Measurements from ENCODE around the gene INPP5A. TPM values are rescaled to one million over a fixed set of nuclear protein-coding genes. Genes with fewer than 3 reads are reported as not detected.
"Not testable (repeated sequence)": the region's sequence is repeated elsewhere in the genome, so short reads cannot be mapped to it uniquely, and the experiment has no call there.

INPP5A gene
- total RNA-seq, 2 donors from 2014 or later = 65.2 to 102 TPM

GRCh38 chr10:132570265-132570664, 32.7 kb downstream of the INPP5A start:
- DNase-seq (ENCODE audit: low spot score) = peak; percentile 36
- intact Hi-C loops (cut with DNase I) = no loop called here

DNA sequence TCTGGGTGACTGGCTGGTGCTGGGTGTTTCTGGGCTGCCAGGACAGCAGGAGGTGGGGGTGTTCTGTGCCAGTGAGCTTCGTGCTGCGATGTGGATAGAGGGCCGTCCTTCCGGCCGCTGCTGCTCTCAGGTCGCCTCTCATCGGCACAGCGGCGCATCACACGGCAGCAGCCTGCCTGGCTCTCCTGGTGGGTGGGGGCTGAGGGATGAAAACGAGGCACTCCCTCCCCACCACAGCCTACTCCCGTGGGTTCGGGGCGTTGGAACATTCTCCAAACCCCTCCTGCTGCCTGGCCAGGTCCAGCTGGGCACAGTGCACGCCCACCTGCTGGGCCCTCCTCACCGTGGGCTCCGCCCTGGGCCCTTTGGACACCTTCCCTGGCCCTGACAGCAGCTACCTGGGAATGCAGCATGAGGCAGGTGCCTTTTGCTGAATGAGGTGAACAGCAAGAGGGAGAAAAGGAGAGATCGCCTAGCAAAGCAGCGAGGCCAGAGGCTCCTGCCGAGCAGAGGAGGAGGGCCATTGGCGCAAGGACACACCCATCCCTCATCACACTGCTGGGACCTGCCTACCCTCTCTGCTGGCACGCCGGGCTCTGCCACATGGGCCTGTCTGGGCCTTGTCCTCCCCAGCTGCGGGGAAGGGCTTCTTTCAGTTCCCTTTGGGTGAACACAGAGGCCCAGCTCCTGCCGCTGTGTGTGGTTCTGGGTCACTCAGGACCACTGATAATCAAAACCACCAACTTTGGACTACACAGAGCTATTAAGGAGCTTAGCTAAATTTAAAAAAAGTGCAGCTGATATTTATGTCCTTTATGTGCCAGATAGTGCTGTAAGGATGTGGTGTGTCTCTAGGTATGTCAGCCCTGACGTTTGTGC, 33.4 kb downstream of the INPP5A start:
- peak; percentile 76 for DNase-seq (ENCODE audit: low spot score)
- intact Hi-C loops (cut with DNase I) = no loop called here

GRCh38 chr10:132571650-132572544, 34.3 kb downstream of the INPP5A start:
- intact Hi-C loops (cut with DNase I) = no loop called here

DNA sequence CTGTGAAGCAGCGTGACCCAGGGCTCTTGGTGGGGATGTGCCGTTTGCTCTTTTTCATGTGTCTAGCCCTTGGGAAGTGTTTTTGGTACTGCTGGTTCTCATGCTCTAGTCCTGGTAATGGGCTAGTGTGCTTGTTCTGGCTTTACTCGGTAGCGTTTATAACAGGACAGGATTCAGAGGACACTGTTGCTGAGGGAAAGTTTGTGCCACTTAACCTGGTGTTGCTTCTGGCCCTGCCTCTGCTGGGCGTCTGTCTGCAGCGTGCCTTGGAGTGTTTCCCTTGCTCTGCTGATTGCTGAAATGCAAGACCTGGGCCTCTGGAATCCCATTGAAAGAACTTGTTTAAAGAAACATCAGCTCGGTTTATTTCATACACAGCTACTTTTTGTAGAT, 35.0 kb downstream of the INPP5A start:
- intact Hi-C loops (cut with DNase I) = no loop called here
- no peak for DNase-seq (ENCODE audit: low spot score)

More at GRCh38 chr10:132571650-132572544, 34.3 kb downstream of the INPP5A start:
- DNase-seq (ENCODE audit: low spot score) = no peak

DNA sequence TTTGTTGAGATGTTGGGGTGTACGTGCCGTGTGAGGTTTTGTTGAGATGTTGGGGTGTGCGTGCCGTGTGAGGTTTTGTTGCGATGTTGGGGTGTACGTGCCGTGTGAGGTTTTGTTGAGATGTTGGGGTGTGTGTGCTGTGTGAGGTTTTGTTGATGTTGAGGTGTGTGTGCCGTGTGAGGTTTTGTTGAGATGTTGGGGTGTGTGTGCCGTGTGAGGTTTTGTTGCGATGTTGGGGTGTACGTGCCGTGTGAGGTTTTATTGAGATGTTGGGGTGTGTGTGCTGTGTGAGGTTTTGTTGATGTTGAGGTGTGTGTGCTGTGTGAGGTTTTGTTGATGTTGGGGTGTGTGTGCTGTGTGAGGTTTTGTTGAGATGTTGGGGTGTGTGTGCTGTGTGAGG, 35.4 kb downstream of the INPP5A start:
- DNase-seq (ENCODE audit: low spot score); intact Hi-C loops (cut with DNase I): not testable (repeated sequence)

GRCh38 chr10:132574288-132574687, 36.7 kb downstream of the INPP5A start:
- intact Hi-C loops (cut with DNase I) = no loop called here

DNA sequence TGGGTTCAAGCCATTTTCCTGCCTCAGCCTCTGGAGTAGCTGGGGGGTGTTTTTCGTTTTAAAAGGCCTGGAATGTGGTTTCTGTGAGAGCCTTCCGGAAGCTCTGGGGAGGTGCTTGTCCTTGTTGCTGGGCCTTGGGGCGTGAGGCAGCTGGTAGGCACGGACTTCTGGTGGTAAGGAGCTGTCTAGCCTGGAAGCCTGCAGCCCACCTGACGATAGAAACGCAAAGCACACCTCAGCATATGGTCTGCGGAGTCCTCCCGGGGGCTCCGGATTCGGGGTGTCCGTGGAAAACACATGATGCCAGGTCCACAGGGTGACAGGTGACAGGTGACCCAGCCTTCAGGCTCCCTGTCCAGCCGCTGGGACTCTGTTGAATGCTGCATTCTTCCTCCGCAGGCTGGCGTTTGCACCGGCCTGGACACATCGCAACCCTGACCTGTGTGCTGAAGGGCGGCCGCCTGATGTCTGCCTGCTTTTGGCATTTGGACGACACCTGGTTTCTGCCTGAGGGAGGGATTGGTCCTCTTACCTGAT, 37.3 kb downstream of the INPP5A start:
- DNase-seq (ENCODE audit: low spot score) = peak; percentile 78
- intact Hi-C loops (cut with DNase I) = loop anchor here in 1 of 2 donors (5.0 kb wide), 1 partner anchor 118 kb away; no protein-coding TSS in a partner anchor

More at GRCh38 chr10:132574288-132574687, 36.7 kb downstream of the INPP5A start:
- DNase-seq (ENCODE audit: low spot score) = no peak

- DNase-seq (ENCODE audit: low spot score) = no peak
- intact Hi-C loops (cut with DNase I) = loop anchor here in 1 of 2 donors (5.0 kb wide), 1 partner anchor 118 kb away; no protein-coding TSS in a partner anchor
Measured at GRCh38 chr10:132575320-132576201, 38.0 kb downstream of the INPP5A start.

DNA sequence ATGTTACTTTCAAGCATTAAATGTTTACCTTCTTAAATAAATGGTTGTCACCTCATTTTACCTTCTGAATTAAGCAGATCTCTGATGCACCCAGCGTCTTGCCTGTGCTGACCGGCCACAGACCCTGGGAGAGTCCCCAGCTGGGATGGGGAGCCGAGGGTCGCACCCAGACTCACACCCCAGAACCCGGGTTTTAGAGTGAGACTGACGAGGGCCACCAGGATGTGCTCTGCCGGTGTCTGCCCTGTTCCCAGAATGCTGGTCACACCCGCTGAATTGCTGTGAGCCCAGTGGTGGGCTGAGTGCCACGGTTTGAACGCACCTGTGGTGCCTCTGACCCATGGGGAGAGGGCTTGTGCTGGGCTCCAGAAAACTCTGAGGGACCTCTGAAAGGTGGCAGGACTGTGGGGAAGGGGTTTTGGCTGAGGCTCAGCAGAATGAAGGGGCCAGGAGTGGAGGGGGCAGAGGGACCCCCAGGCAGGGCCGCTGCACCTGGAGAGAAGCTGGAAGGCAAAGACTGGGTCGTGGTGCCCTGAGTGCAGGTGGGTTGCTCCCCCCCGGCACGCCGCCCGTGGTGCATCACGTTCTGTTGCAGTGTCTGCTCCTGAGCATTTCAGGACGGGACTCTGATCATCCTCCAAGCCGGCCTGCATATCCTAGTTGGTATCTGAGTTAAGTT, 39.2 kb downstream of the INPP5A start:
- no peak for DNase-seq (ENCODE audit: low spot score)
- intact Hi-C loops (cut with DNase I) = loop anchor here in 1 of 2 donors (5.0 kb wide), 1 partner anchor 120 kb away; no protein-coding TSS in a partner anchor

DNA sequence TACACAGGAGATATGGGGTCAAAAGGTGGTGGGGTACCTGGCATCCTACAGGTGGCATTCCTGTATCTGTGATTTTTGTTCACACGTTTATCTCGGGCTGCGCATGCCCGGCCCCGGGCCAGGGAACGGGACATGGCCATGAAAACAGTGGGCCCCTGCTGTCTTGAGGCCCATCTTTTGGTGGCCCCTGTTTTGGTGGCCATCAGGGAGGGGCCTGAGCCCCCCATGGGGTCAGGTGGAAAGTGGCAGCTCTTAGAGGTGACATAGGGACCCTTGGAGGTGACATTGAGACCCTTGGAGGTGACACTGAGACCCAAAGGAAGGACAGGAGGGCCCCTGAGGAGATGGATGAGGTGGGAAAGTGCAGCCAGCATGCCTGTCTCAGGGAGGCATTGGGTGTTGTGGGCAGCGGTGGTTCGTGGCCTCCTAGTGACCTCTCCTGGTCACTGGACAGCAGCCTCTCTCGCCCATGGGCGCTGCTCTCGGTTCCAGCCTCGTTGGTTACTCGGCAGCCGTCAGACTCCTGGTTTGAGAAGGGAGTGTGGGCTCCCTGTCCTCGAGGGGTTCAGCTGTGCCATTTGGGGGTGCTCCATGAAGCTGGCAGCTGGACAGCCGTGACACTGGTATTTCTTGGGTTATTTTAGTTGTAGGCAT, 39.9 kb downstream of the INPP5A start:
- intact Hi-C loops (cut with DNase I) = loop anchor here in 1 of 2 donors (5.0 kb wide), 1 partner anchor 120 kb away; no protein-coding TSS in a partner anchor
- no peak for DNase-seq (ENCODE audit: low spot score)

DNA sequence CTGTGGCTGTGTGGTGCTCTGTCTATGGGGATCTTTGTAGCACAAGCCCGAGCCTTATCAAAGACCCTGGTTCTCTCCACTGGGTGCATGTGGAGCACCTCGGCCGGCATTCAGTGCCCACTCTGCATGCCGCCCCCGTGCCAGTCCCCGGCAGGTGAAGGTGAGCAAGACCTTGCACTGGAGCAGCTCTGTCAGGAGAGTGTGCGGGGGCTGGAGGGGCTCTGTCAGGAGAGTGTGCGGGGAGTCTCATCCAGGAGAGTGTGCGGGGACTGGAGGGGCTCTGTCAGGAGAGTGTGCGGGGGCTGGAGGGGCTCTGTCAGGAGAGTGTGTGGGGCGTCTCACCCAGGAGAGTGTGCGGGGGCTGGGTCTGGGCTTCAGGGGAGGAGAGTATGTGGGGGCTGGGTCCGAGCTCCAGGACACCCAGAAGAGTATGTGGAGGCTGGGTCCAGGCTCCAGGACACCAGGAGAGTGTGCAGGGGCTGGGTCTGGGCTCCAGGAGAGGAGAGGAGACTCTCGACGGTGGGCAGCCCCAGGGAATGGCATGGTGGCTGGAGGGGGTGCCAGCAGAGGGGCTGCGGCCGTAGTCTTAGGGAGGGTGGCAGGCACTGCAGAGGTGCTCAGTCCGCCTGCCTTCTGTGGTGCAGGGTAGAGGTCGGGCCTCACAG, 40.8 kb downstream of the INPP5A start:
- no peak for DNase-seq (ENCODE audit: low spot score)
- intact Hi-C loops (cut with DNase I) = loop anchor here in 1 of 2 donors (5.0 kb wide), 1 partner anchor 121 kb away; no protein-coding TSS in a partner anchor

GRCh38 chr10:132579027-132579859, 41.7 kb downstream of the INPP5A start:
- DNase-seq (ENCODE audit: low spot score) = no peak
- intact Hi-C loops (cut with DNase I) = loop anchor here in 1 of 2 donors (5.0 kb wide), 1 partner anchor 122 kb away; no protein-coding TSS in a partner anchor

DNA sequence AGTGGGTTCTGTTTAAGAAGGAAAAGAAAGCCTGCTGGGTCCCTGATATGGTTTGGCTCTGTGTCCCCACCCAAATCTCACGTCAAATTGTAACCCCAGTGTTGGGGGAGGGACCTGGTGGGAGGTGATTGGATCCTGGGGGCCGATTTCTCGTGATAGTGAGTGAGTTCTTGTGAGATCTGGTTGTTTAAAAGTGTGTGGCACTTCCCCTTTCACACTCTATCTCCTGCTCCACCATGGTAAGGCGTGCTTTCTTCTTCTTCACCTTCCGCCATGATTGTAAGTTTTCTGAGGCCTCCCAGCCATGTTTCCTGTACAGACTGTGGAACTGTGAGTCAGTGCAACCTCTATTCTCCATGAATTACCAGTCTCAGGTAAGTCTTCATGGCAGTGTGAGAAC, 42.6 kb downstream of the INPP5A start:
- intact Hi-C loops (cut with DNase I) = no loop called here
- DNase-seq (ENCODE audit: low spot score) = no peak

- no peak for DNase-seq (ENCODE audit: low spot score)
- intact Hi-C loops (cut with DNase I) = no loop called here
Measured at GRCh38 chr10:132580617-132581016, 43.0 kb downstream of the INPP5A start.

DNA sequence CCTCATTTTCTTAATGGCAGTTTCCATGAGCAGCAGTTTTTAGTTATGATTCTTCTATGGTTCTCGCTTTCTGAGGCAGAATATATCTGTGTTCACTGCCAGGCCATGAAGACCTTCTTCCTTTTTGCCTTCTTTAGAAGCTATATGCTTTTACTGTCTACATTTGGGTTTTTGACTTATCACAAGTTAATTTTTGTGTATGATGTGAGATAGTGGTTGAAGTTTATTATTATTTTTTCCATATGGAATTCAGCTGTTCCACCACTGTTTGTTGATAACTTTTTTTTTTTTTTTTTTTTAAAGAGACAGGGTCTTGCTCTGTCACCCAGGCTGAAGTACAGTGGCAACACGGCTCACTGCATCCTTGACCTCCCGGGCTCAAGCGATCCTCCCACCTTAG, 44.5 kb downstream of the INPP5A start:
- DNase-seq (ENCODE audit: low spot score) = no peak
- intact Hi-C loops (cut with DNase I) = no loop called here

DNA sequence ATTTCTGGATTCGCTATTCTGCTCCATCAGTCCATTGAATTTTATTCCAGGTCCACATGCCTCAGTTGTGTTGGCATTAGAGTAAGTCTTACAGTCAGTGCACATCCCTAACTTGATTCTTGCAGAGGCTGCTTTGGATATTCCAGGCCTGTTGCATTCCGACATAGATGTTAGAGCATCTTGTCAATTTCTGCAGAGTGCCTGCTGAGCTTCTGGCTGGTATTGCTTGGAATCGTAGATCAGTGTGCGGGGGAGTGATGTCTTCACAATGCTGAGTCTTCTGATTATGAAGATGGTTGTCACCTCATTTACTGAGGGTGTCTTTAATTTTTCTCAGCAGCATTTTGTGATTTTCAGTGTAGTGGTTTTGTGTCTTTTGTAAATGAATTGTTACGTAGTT, 45.2 kb downstream of the INPP5A start:
- intact Hi-C loops (cut with DNase I) = no loop called here
- no peak for DNase-seq (ENCODE audit: low spot score)

Measured in posterior vena cava (tissue), 2 donors.